Right lung (tissue), 5 donors: ENCODE measurements around the gene ITGA5. TPM values are rescaled to one million over a fixed set of nuclear protein-coding genes. Genes with fewer than 3 reads are reported as not detected.

ENCODE experiments used
- DNase-seq, 2 donors: peaks; one replicate each; pipeline ENCODE4 v3.0.0-alpha.2; 2013
- polyA plus RNA-seq, 5 donors: library from polyadenylated mRNA; unstranded; fragments of 120-200 nt; gene quantifications; one replicate each; pipeline versions ENCODE4 v1.2.1 to v1.2.3, GENCODE V29; 2013; ENCODE audit warnings: inconsistent platforms in 1 of 5, low replicate concordance in 1 of 5; ENCODE audit not compliant: insufficient read length in 5 of 5, insufficient read depth in 1 of 5

The ITGA5 gene
- polyA plus RNA-seq, 5 donors, result 58.0 to 62.7 (median 62.3) TPM

DNA sequence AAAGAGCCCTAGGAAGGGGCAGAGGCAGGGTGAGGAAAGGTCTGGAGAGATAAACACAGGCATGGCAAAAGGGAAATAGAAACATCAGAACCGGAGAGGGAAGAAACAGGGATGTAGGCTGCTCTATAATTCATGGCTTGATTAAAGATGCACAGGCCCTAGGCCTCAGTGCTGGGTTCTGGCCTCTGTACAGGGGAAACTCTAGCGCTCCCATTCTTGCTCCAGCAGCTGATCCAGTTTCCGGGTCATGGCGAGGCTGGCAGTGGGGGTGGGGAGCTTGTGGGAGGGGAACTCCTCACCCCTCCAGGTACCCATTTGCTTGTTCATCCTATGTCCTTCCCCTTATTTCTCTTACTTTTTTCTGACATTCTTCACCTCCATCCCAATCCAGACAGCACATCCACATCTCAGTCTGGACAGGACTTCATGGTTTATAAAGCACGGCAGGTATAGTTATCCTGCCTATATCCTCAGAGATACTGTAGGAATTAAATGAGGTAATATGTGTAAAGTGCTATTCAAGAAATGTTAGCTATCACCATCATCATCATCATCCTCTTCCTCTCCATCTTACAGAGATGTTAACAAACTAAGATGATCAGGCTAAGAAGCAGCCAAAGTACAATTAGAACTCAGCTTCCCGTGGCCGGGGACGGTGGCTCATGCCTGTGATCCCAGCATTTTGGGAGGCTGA lies 46.8 kb downstream of the ITGA5 start:
- no peak for DNase-seq

DNA sequence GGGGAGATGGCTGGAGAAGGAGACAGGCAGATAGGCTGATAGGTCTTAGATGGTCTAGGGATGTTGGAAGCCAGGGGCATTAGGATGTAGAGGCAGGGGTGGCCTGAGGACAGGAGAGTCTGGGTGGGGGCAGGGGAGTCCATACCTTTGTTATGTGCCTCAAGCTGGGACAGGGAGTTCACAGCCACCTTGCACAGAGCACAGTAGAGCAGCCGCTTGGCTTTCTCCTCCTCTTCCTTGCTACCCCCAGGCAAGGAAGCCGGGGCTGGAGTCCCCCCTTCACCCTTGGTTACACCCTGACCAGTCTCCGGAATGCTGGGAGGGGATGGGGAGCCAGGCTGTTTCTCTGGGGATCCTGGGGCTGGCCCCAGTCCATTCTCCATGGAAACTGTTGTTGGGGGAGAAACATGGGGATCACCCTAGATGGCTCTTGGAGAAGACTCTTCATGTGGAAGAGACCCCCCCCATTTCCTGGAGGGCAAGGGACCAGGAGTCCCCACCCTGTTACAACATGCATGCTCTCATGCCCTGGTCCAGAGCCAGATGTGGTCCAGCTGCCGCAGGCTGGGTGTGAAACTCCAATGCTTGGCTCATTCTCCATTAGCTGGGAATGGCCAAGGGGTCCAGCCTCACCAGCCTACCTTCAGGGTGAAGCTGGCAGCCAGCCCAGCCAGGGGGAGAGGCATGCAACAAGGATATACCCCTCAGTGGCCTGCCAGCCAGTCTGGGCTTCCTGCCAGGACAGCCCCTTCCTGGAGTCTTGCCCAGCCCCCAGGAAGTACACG lies 47.5 kb downstream of the ITGA5 start:
- peak; percentile 83 to 87 for DNase-seq

DNA sequence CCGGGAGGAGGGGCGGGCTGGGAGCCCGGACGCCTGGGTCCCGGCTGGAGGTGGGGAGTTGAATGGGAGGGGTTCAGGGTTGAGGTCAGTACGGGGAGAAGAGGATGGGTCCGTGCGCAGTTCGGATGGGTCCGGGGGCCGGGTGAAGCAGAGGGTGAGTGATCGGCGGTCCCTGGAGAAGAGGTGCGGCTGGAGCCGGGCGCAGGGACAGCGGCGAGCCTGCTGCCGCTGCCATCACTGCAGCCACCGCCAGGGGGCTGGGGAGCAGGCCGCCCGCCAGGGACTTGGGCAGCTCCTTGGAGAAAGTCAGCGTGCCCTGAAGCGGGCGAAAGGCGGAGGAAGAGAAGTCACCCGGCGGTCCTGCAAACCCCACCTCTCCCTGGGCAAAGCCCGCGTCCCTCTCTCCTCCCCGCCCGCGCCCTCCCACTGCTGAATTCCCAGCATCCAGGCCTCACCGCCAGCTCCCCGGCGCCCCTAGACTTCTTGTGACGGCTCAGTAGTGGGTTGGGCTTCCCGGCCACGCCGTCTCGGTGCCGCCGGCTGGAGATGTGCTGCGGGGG lies 48.8 kb downstream of the ITGA5 start:
- peak; percentile 76 to 79 for DNase-seq

DNA sequence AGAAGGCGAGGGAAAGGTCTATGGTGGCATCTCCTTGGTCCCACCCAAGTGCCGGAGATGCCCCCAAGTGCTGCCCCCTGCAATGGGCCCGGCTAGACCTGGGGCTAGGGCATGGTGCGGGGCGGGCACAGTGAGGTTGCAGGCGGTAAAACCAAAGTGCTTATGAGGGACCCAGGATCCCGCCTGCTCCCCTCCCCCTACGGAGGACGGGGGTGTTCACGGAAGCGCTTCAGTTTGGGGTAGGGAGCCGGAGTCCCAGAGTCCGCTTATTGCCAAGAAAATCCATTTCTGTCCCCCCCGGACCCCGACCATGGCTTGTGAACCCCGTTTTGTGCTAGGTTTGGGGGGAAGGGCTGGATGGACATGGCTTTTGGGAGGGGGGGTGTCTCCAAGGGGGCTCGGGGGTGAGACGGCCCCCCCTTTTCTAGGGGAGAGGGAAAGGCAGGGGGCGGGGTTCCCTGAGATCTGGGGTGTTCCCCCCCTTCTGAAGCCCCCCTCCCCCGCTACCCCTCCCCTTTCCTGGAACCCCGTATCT lies 49.4 kb downstream of the ITGA5 start:
- DNase-seq, result no peak

DNA sequence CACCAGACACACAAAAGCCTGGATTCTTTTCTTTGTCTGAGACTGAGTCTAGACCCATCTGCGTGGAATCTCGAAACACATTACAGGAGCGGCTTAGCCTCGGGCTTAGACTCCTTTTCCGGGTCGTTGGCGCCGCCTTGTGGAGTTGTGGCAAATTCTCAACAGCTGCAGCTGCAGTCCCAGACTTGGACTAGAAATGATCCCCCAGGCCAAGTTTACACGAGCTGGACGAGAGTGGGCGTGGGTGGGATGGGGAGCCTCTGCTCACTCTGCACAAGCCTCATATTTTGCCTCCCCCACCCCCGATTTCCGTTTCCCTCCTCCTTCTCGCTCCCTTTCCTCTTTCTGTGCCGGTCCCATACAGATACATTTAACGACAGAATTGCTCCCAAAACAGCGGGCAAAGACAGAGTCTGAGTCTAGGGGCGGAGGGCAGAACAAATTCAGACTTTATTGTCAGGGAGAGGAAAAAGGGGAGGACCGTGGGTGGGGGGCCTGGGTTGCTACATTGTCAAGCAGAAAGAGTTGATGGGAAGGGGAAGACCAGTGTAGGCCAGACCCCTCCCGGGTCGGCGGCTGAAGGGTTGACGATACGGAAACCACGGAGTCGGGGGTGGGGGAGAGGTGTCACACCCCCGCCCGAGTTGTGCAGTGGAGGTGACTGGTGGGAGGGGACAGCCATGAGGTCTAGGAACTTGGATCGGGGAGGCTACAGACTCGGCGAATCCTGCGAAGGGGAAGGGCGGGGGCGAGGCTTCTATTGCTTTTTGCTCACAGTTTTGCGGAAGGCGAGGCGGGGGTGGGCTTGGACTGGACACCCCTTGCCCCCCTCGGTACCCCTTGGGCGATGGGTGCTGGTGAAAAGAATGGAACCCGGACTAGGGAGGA lies 50.1 kb downstream of the ITGA5 start:
- peak; percentile 85 to 89 for DNase-seq

DNA sequence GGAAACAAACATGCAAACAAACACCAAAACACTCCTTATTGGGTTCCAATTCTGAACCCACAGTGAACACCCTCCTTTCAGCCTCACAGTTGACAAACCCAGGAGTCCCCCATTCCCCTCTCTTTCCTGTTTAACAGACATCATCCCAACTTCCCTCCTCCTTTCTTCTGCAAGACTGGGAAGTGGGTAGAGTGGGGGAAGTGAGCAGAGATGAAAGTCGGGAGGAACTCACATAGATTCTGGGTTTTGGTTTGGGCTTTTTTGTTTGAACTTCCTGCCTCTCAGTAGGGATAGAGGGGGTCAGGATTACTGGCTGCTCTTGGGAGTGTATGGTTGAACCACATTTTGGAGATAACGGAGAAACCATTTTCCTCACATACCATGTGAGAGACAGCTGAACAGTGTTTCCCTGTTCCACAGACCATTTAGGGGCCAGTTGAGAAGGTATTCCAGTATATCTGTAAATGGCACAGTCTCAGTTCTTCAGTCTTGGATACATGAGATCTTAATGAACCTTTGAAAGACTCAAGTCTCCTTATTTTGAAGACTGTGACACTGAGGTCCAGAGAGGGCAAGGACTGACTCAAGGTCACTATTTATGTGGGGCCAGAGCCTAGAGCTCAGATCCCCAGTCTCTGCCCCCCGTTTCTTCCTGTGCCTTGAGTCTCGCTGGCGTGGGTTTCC lies 50.9 kb downstream of the ITGA5 start:
- DNase-seq, result no peak

DNA sequence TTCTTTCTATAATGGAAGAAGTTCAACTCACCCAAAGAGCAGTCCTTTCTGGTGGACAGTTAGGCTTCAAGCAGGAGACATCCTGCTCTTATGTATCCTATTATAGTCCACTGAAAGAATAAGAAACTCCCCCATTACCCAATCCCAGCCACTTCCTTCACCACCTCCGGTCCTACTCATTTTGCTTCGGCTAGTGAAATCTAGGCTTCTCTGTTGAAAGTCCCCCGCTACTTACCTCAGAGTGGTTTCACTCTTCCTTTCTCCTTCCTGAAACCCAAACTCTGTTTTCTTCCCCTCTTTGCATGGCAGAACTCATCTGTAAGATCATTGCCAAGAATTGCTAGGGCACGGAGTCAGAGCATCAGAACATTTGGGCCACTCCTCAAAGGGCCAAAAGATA lies 54.7 kb downstream of the ITGA5 start, which contains the start of gene GPR84:
TSS of gene GPR84 (minus strand) at position 74 of the 400 bp plus-strand sequence. CDS start 635 bp downstream, outside the sequence.
- DNase-seq, result no peak

DNA sequence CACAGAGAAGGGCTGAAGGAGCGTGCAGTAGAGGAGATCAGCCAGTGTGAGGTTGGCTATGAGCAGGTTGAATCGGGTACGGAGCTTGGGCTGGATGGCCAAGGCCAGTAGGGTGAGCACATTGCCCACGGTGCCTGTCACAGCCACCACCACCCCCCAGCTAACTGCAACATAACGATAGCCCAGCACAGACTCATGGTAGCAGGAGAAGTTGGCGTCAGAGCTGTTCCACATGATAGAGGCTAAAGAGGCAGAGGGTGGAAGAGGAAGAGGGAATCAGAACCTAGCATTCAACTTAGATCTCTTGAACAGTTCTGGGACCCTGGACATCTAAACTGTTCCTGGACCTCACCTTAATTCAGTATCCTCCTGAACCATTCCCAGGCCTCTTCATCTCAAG lies 55.4 kb downstream of the ITGA5 start:
- no peak for DNase-seq

DNA sequence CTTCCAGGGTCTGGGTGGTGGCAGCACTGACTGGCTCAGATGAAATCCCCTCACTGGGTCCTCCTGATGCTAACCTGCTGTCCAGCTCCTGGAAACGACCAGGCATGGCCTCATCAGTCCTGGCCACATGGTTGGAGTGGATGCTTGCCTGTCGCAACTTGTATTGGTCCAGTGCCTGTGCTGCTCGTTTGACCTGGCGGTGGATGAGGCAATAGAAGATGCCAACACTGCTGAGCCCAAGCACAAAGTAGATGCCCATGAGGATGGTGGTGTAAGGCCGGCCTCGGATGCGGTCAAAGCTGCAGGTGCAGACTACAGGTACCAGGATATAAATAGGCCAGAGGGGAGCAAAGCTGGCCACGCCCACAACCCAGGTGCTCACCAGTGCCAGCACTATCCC lies 56.0 kb downstream of the ITGA5 start:
- no peak for DNase-seq

DNA sequence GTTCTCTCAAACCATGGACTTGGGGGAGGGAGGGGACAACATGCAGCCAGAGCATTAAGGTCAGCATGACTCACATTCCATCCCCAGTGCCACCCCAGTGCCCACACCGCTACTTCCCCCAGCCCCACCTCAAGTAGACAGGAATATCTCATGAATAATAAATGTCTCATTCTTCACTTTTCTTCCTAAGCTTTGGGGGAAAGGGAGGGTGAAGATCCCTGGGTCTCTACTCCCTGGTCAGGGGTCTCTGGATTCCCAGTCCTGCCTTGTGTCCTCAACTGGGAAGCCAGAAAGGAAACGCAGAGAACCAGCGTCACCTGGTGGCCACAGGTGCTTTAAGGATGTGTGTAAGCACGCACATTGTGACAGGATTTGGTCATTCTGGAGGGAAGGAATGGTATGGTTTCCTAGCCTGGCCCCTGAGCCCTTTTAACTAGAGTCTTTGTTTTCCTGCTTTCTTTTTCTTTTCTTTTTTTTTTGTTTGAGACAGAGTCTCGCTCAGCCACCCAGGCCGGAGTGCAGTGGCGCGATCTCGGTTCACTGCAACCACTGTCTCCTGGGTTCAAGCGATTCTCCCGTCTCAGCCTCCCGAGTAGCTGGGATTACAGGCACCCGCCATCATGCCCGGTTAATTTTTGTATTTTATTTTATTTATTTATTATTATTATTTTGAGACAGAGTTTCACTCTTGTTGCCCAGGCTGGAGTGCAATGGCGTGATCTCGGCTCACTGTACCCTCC lies 58.2 kb downstream of the ITGA5 start:
- peak in 1 of 2 donors; percentile 66 for DNase-seq

DNA sequence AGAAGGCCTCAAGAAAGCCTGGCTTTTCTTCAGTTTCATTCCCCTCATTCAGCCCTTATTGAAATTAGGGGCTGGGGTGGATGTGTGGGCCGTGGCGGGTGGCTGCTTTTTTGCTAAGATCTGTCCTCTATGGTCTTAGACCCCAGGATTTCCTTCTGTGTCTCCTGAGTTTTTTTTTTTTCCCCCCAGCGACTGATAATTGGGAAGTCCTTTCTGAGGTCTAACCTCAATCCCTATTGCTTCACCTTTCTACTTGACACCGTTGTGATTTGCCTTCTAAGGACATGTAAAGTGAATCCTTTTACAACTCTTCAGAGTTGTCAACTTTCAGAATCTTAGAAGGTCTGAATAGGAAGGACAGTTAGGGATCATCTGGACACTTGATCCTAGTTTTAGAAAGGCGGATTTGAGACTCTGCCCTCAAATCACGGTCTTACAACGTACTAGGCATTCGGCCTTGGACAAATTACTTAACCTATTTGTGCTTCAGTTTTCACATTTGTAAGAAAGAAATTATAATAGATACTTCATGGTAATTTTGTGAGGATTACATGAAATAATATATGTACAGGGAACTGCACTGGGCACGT lies 59.2 kb downstream of the ITGA5 start:
- DNase-seq, result no peak

DNA sequence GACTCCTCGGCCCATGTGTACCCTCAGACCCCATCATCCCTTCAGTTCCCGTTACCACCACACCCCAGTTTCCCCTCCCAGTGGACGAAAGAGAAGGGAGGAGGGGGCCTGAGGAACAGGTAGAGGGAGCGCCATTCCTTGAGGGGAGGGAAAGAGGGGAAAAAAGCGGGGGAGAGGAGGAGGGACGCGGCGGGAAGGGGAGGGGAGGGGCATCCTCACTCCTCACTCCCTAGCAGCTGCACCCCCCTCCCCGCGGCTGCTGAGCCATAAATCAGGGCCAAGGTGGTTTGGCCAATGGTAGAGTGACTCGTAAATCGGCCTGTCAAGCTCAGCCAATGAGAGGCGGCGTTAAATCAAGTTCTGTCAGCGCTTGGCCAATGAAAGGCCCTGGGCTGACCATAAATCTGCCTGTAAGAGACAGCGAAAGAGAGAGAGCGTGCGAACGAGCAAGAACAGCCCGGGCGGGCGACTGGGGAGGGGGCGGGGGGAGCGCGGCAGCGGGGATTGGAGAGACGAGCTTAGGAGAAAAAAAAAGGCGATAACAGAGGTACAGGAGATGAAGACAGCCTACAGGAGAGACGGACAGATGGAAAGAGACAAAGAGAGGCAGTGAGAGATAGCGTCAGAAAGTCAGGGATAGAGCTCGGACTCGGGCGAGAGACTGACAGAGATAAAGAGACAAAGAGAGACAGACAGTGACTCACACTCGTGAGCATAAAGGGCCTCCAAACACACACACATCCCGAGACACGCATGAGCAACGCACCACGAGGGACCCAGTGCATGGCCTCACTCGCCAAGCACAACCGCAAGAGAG lies 59.9 kb downstream of the ITGA5 start:
- peak; percentile 98 for DNase-seq

DNA sequence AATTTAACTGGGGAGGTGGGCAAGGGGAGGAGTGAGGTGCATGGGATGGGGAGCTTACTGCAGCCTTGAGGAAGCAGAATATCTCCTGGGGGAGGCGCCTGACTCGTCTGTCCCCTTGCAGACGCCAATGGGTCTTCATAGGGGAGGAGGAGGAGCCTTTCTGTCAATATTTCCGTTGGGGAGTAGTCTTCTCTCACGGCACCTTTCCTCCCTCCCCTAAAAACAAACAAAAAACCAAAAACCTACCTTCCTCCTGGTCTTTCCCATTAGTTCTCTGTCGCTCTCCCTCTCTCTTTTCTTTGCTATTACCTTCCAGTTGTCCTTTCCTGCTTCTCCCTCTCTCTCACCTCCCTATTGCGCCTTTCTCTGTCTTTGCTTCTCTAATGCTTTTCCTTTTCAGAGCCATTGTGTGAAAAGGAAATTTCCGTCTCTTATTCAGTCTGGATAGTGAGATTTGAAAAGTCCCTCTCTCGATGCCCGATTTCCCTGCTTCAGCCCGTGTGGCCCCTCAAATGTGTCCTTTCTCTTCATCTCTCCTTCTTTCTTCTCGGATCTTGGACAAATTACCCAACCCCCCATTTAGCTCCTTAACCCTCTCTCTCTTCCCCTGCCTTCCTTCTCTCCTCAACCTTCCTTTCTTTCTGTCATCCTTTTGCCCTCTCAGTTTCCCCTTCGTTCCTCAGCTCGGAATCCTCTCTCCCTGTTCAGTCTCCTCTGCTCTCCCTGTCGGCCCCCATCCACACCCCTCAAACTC lies 60.7 kb downstream of the ITGA5 start:
- DNase-seq, result no peak

DNA sequence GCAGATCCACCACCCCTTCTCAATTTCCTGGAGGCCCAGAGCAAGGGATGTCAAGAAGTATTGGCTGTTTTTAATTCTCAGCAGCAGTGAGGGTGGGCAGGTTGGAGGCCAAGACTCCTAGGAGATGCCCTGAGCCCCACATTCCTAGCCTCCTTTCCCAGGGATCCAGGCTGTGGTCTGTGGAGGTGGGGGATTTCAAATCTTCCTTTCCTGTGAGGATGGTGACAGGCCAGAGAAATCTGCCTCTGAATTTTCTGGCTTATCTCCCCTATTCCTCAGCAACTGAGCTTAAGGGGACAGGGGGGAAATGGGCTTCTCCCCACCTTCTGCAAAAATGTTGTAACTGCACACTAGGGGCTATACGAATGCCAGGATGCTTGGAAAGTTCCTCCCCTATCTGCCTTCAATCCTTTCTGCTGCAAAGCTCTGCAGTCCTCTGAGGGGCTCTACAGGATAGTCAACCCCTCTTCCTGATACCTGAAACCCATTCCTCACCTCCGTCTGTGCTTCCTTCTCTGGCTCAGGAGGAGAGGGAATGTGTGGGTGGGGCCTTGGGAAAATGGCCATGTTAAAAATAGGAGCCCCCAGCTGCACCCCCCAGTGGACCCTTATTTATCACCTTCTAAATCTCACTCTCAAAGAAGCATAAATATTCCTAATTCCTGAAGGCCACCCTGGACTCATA lies 61.4 kb downstream of the ITGA5 start:
- DNase-seq, result no peak

DNA sequence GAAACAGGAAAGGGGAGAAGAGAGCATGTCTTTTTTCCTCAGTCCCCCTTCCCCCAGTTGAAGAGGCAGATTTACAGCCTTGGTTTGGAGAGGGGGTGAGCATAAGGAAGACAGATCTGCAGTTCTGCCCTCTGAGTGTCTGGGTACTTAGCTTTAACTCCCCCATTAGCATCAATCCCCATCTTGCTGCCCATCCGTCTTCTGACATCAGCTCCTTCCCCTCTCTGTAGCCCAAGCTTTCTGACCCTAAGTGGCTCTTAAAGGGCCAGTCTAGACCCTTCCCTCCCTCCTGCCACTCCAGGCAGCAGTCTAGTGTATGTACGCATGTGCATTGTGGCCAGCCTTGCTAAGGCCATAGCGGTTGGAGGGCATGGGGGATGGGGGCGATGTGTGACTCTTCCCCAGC lies 62.1 kb downstream of the ITGA5 start:
- no peak for DNase-seq

DNA sequence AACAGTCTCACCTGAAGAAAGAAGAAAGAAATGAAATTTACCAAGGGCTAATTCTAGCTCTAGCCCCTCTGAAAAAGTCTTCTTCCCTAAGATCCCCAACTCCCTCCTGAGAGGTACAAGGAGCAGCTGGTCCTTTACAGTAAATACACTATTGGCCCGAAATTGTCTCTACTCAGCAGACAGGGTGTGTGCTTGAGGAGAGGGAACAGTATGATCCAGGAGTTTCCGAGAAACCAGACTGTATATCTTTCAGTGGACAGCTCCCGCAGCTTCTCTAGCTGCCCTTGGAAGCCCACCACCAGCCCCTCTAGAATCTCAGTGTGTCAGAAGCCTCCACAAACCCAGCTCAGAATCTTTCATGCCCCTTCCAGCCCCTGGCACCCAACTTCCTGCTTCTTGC lies 62.8 kb downstream of the ITGA5 start:
- DNase-seq, result no peak

DNA sequence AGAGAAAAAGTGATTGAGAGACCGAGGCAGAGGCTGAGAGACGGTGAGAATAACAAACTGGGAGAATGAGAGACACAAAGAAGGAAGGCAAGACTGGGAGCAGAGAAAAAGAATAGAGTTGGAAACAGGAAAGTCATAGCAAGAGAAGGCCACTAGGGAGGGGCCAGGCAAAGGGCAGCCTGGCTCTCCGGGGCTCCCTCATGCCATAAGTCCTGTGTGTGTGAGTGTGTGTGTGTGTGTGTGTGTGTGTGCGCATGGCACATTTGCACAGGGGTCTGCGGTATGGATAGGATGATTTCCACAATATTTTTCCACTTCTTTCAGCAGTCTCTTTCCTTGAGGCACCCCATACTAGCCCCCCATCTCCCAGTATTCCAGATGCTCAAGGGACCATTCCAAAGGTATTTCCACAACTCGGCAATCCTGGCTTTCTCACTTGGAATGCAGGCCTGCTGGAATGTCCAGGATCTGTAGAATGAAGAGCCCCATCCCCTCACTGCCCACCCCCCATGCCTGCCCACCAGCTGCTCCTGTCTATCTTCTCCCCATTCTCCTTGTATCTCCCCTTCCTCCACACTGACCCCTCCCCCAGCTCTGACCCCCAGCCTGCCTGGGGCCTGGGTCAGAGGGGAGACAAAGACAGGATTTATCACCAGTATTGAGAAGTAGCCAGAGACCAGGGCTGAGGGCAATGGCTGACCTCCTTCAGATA lies 63.8 kb downstream of the ITGA5 start:
- DNase-seq, result no peak
